C4-2B (cell line): ENCODE measurements around the gene PIGU.

Experiments
- ZFX ChIP-seq: fragments of 450-650 bp; IDR thresholded peaks from 2 replicates; pipeline ENCODE4 v1.6.1; 2017
- TF ChIP-seq, protein P1 (sequence below): fragments of 450-650 bp; conservative IDR thresholded peaks from 2 replicates; pipeline ENCODE4 v1.5.1; 2017; ENCODE audit warnings: mild to moderate bottlenecking

- TF ChIP-seq, protein P1, sequence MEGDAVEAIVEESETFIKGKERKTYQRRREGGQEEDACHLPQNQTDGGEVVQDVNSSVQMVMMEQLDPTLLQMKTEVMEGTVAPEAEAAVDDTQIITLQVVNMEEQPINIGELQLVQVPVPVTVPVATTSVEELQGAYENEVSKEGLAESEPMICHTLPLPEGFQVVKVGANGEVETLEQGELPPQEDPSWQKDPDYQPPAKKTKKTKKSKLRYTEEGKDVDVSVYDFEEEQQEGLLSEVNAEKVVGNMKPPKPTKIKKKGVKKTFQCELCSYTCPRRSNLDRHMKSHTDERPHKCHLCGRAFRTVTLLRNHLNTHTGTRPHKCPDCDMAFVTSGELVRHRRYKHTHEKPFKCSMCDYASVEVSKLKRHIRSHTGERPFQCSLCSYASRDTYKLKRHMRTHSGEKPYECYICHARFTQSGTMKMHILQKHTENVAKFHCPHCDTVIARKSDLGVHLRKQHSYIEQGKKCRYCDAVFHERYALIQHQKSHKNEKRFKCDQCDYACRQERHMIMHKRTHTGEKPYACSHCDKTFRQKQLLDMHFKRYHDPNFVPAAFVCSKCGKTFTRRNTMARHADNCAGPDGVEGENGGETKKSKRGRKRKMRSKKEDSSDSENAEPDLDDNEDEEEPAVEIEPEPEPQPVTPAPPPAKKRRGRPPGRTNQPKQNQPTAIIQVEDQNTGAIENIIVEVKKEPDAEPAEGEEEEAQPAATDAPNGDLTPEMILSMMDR: no peak
- no peak for TF ChIP-seq ZFX
These were observed 132.6 kb downstream of the PIGU start for GRCh38 chr20:34544109-34544796.
